Liver (tissue), 3 donors: ENCODE results near the gene DTD1.

ENCODE experiments used
- FOXA1 ChIP-seq: IDR thresholded peaks from 2 replicates; pipeline ENCODE4 v1.6.1; 2016; ENCODE audit warnings: antibody characterized with exemption
- GABPA ChIP-seq, 2 donors: IDR thresholded peaks in 1 of 2; conservative IDR thresholded peaks in 1 of 2; 2 replicates each; pipeline ENCODE4 v1.6.1; 2016; ENCODE audit warnings: antibody characterized with exemption in 2 of 2, mild to moderate bottlenecking in 1 of 2, moderate library complexity in 1 of 2
- RAD21 ChIP-seq, 2 donors: IDR thresholded peaks; 2 replicates each; pipeline ENCODE4 v1.6.1; 2016; ENCODE audit warnings: antibody characterized with exemption in 2 of 2, mild to moderate bottlenecking in 2 of 2
- RXRA ChIP-seq, 2 donors: IDR thresholded peaks; 2 replicates each; pipeline ENCODE4 v1.6.1; 2017 to 2018; ENCODE audit warnings: antibody characterized with exemption in 2 of 2, mild to moderate bottlenecking in 1 of 2
- SP1 ChIP-seq: IDR thresholded peaks from 2 replicates; pipeline ENCODE4 v1.6.1; 2018; ENCODE audit warnings: antibody characterized with exemption, mild to moderate bottlenecking
- TAF1 ChIP-seq: conservative IDR thresholded peaks from 2 replicates; pipeline ENCODE4 v1.6.1; 2016; ENCODE audit warnings: antibody characterized with exemption, mild to moderate bottlenecking
- TF ChIP-seq, protein P1 (sequence below): fragments of 150-350 bp; IDR thresholded peaks from 2 replicates; pipeline ENCODE4 v1.5.1; 2017; ENCODE audit warnings: improper control_type of control experiment, low read depth, low read length; ENCODE audit not compliant: missing input control
- TF ChIP-seq, protein P2 (sequence below): IDR thresholded peaks from 2 replicates; pipeline ENCODE4 v1.6.1; 2016; ENCODE audit warnings: antibody characterized with exemption, mild to moderate bottlenecking
- TF ChIP-seq, protein P3 (sequence below): IDR thresholded peaks from 2 replicates; pipeline ENCODE4 v1.6.1; 2016; ENCODE audit warnings: antibody characterized with exemption
- TF ChIP-seq, protein P4 (sequence below): IDR thresholded peaks from 2 replicates; pipeline ENCODE4 v1.6.1; 2016; ENCODE audit warnings: antibody characterized with exemption
- donor health status: healthy.
- donor health status: healthy.

GRCh38 chr20:18750735-18751134 is 162.9 kb downstream of the DTD1 start:
- TF ChIP-seq, protein P1, sequence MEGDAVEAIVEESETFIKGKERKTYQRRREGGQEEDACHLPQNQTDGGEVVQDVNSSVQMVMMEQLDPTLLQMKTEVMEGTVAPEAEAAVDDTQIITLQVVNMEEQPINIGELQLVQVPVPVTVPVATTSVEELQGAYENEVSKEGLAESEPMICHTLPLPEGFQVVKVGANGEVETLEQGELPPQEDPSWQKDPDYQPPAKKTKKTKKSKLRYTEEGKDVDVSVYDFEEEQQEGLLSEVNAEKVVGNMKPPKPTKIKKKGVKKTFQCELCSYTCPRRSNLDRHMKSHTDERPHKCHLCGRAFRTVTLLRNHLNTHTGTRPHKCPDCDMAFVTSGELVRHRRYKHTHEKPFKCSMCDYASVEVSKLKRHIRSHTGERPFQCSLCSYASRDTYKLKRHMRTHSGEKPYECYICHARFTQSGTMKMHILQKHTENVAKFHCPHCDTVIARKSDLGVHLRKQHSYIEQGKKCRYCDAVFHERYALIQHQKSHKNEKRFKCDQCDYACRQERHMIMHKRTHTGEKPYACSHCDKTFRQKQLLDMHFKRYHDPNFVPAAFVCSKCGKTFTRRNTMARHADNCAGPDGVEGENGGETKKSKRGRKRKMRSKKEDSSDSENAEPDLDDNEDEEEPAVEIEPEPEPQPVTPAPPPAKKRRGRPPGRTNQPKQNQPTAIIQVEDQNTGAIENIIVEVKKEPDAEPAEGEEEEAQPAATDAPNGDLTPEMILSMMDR: no peak
- TF ChIP-seq, protein P2, sequence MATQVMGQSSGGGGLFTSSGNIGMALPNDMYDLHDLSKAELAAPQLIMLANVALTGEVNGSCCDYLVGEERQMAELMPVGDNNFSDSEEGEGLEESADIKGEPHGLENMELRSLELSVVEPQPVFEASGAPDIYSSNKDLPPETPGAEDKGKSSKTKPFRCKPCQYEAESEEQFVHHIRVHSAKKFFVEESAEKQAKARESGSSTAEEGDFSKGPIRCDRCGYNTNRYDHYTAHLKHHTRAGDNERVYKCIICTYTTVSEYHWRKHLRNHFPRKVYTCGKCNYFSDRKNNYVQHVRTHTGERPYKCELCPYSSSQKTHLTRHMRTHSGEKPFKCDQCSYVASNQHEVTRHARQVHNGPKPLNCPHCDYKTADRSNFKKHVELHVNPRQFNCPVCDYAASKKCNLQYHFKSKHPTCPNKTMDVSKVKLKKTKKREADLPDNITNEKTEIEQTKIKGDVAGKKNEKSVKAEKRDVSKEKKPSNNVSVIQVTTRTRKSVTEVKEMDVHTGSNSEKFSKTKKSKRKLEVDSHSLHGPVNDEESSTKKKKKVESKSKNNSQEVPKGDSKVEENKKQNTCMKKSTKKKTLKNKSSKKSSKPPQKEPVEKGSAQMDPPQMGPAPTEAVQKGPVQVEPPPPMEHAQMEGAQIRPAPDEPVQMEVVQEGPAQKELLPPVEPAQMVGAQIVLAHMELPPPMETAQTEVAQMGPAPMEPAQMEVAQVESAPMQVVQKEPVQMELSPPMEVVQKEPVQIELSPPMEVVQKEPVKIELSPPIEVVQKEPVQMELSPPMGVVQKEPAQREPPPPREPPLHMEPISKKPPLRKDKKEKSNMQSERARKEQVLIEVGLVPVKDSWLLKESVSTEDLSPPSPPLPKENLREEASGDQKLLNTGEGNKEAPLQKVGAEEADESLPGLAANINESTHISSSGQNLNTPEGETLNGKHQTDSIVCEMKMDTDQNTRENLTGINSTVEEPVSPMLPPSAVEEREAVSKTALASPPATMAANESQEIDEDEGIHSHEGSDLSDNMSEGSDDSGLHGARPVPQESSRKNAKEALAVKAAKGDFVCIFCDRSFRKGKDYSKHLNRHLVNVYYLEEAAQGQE: no peak
- TF ChIP-seq, protein P3, sequence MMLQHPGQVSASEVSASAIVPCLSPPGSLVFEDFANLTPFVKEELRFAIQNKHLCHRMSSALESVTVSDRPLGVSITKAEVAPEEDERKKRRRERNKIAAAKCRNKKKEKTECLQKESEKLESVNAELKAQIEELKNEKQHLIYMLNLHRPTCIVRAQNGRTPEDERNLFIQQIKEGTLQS: no peak
- TF ChIP-seq RXRA (IDR thresholded peaks at IDR 0.05) (peak in 1 of 2 donors; percentile 44), SP1 (peak; percentile 25), TAF1 (no peak), FOXA1 (no peak), GABPA (IDR thresholded peaks at IDR 0.05 in 1 of 2, conservative IDR thresholded peaks at IDR 0.05 in 1 of 2) (no peak), RAD21 (IDR thresholded peaks at IDR 0.05) (no peak)
- TF ChIP-seq, protein P4, sequence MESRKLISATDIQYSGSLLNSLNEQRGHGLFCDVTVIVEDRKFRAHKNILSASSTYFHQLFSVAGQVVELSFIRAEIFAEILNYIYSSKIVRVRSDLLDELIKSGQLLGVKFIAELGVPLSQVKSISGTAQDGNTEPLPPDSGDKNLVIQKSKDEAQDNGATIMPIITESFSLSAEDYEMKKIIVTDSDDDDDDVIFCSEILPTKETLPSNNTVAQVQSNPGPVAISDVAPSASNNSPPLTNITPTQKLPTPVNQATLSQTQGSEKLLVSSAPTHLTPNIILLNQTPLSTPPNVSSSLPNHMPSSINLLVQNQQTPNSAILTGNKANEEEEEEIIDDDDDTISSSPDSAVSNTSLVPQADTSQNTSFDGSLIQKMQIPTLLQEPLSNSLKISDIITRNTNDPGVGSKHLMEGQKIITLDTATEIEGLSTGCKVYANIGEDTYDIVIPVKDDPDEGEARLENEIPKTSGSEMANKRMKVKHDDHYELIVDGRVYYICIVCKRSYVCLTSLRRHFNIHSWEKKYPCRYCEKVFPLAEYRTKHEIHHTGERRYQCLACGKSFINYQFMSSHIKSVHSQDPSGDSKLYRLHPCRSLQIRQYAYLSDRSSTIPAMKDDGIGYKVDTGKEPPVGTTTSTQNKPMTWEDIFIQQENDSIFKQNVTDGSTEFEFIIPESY: no peak
